Smooth muscle cell (in vitro differentiated cells): ENCODE data around the gene PCDHB6. TPM values are rescaled to one million over a fixed set of nuclear protein-coding genes. Genes with fewer than 3 reads are reported as not detected.
"Not testable (repeated sequence)": the region's sequence is repeated elsewhere in the genome, so short reads cannot be mapped to it uniquely, and the experiment has no call there.

Source experiments
- DNase-seq: peaks from one replicate; lab custom pipeline; 2025; ENCODE audit not compliant: unreplicated experiment; lab: John Stamatoyannopoulos, UW
- H2AFZ ChIP-seq: fragments of 200-600 bp; sonication (generic); 2 replicates; pipeline ENCODE4 v1.6.0; 2016; ENCODE audit warnings: antibody characterized with exemption, low read depth, mild to moderate bottlenecking
- H3F3A ChIP-seq: fragments of 200-600 bp; sonication (generic); 2 replicates; pipeline ENCODE4 v1.6.0; 2017; ENCODE audit warnings: antibody characterized with exemption, low read depth
- H3K27ac ChIP-seq: fragments of 200-600 bp; sonication (generic); 2 replicates; pipeline ENCODE4 v1.5.1; 2016; ENCODE audit warnings: low read depth, mild to moderate bottlenecking
- H3K27me3 ChIP-seq: fragments of 200-600 bp; sonication (generic); 2 replicates; pipeline ENCODE4 v1.6.1; 2016; ENCODE audit warnings: low read depth, mild to moderate bottlenecking
- H3K36me3 ChIP-seq: fragments of 200-600 bp; sonication (generic); 2 replicates; pipeline ENCODE4 v1.5.1; 2016; ENCODE audit warnings: low read depth
- H3K4me1 ChIP-seq: fragments of 200-600 bp; sonication (generic); 2 replicates; pipeline ENCODE4 v1.5.1; 2016; ENCODE audit warnings: low read depth
- H3K4me2 ChIP-seq: fragments of 200-600 bp; sonication (generic); 2 replicates; pipeline ENCODE4 v1.6.0; 2016; ENCODE audit warnings: mild to moderate bottlenecking
- H3K4me3 ChIP-seq: fragments of 200-600 bp; sonication (generic); 2 replicates; pipeline ENCODE4 v1.5.1; 2016; ENCODE audit warnings: mild to moderate bottlenecking
- H3K79me2 ChIP-seq: fragments of 200-600 bp; sonication (generic); 2 replicates; pipeline ENCODE4 v1.6.0; 2016; ENCODE audit warnings: low read depth, mild to moderate bottlenecking
- H3K9ac ChIP-seq: fragments of 200-600 bp; sonication (generic); 2 replicates; pipeline ENCODE4 v1.6.0; 2016; ENCODE audit warnings: low read depth
- H3K9me3 ChIP-seq: fragments of 200-600 bp; sonication (generic); replicated peaks from 2 replicates; pipeline ENCODE4 v1.5.1; 2016; ENCODE audit warnings: low read depth
- H4K20me1 ChIP-seq: fragments of 200-600 bp; sonication (generic); 2 replicates; pipeline ENCODE4 v1.6.0; 2016; ENCODE audit warnings: low read depth
- CTCF ChIP-seq: fragments of 200-600 bp; sonication (generic); IDR thresholded peaks from 2 replicates; pipeline ENCODE4 v1.5.1; 2017; ENCODE audit warnings: borderline replicate concordance, mild to moderate bottlenecking, antibody characterized with exemption; ENCODE audit not compliant: insufficient read depth, poor library complexity, severe bottlenecking
- WGBS: methylation state at CpG from one replicate; pipeline ENCODE4 v1.1.7; 2016; ENCODE audit warnings: low lambda C conversion rate; 5-methylcytosine and 5-hydroxymethylcytosine counted together
- polyA plus RNA-seq: library from polyadenylated mRNA; unstranded; fragments of >200 nt; fragmentation: Nextera tagmentation; extraction: Ambion mirVana; gene quantifications from 2 replicates; pipeline ENCODE4 v1.2.1, GENCODE V29; 2016
- total RNA-seq: library from RNA; depleted of rRNA; stranded (reverse); fragments of >200 nt; gene quantifications from 2 replicates; pipeline ENCODE4 v1.2.3, GENCODE V29; 2014

The PCDHB6 gene
- 0.58 and 0.94 TPM in 2 replicates for total RNA-seq
- polyA plus RNA-seq: 0.25 and 0.32 TPM in 2 replicates

- Histone ChIP-seq H4K20me1 (no peaks in the 10 kb centered on the region), H3K4me1 (no peaks in the 10 kb centered on the region), H3K4me2 (no peak within 1 kb of the TSS), H3K9me3 (peaks cover 14% of the 10 kb centered on the region), H3K27me3 (no peaks in the 10 kb centered on the region), H2AFZ (no peak within 1 kb of the TSS), H3K27ac (no peak within 1 kb of the TSS), H3K4me3 (no peak within 1 kb of the TSS), H3K9ac (no peak within 1 kb of the TSS), H3K79me2 (no peaks in the 10 kb centered on the region), H3K36me3 (no peaks in the 10 kb centered on the region), H3F3A (no peaks in the 10 kb centered on the region)
- WGBS: 74% methylated on average over 18 of the region's 18 CpGs
- TF ChIP-seq CTCF: no peak
- DNase-seq: no peak
These were observed at the start of gene PCDHB6 for GRCh38 chr5:141149812-141150211. TSS of gene PCDHB6 (plus strand) at chr5:141150057. CDS start at chr5:141150258, 201 bp downstream.

- no peak within 1 kb of the TSS for H3K9ac ChIP-seq
- 72% methylated on average over 19 of the region's 19 CpGs for WGBS
- no peaks in the 10 kb centered on the region for H3F3A ChIP-seq
- H3K4me3 ChIP-seq: no peak within 1 kb of the TSS
- no peaks in the 10 kb centered on the region for H4K20me1 ChIP-seq
- no peaks in the 10 kb centered on the region for H3K4me1 ChIP-seq
- no peak for DNase-seq
- peak; percentile 18 for TF ChIP-seq CTCF
- H3K79me2 ChIP-seq: peaks cover 31% of the 10 kb centered on the region
- no peak within 1 kb of the TSS for H3K4me2 ChIP-seq
- no peaks in the 10 kb centered on the region for H3K27me3 ChIP-seq
- H3K9me3 ChIP-seq: peaks cover 23% of the 10 kb centered on the region
- H3K27ac ChIP-seq: no peak within 1 kb of the TSS
- H2AFZ ChIP-seq: no peak within 1 kb of the TSS
- peaks cover 38% of the 10 kb centered on the region for H3K36me3 ChIP-seq
These were observed 49.5 kb upstream of the PCDHB6 start, which contains the start of gene PCDHB3 for GRCh38 chr5:141100243-141100805. TSS of gene PCDHB3 (plus strand) at chr5:141100473. CDS start at chr5:141100650, 177 bp downstream.

GRCh38 chr5:141101059-141101458 is 48.8 kb upstream of the PCDHB6 start:
- H2AFZ ChIP-seq: no peak overlapping the region
- H4K20me1 ChIP-seq: no peaks in the 10 kb centered on the region
- WGBS: 93% methylated on average over 19 of the region's 20 CpGs
- peaks cover 23% of the 10 kb centered on the region for H3K9me3 ChIP-seq
- TF ChIP-seq CTCF: no peak
- H3K79me2 ChIP-seq: peaks cover 26% of the 10 kb centered on the region
- no peaks in the 10 kb centered on the region for H3K4me1 ChIP-seq
- H3K27me3 ChIP-seq: no peaks in the 10 kb centered on the region
- H3K27ac ChIP-seq: no peak overlapping the region
- H3K4me2 ChIP-seq: no peak overlapping the region
- no peaks in the 10 kb centered on the region for H3F3A ChIP-seq
- no peak for DNase-seq
- H3K4me3 ChIP-seq: no peak overlapping the region
- peaks cover 38% of the 10 kb centered on the region for H3K36me3 ChIP-seq
- H3K9ac ChIP-seq: no peak overlapping the region

- H3K79me2 ChIP-seq: peaks cover 25% of the 10 kb centered on the region
- H2AFZ ChIP-seq, H3K27ac ChIP-seq, H3K9ac ChIP-seq, H3F3A ChIP-seq, H3K4me2 ChIP-seq, DNase-seq, H3K27me3 ChIP-seq, H3K4me3 ChIP-seq, H4K20me1 ChIP-seq, H3K4me1 ChIP-seq: not testable (repeated sequence)
- 99% methylated on average over 21 of the region's 39 CpGs for WGBS
- H3K36me3 ChIP-seq: peaks cover 36% of the 10 kb centered on the region
- H3K9me3 ChIP-seq: peaks cover 22% of the 10 kb centered on the region
These were observed 47.8 kb upstream of the PCDHB6 start for GRCh38 chr5:141102070-141102469.

- DNase-seq, H3K9ac ChIP-seq, H2AFZ ChIP-seq, H3K4me2 ChIP-seq, H3K27ac ChIP-seq, H3K4me3 ChIP-seq, H3K4me1 ChIP-seq, H3K27me3 ChIP-seq, H4K20me1 ChIP-seq, H3F3A ChIP-seq: not testable (repeated sequence)
- H3K9me3 ChIP-seq: peaks cover 18% of the 10 kb centered on the region
- H3K79me2 ChIP-seq: peaks cover 21% of the 10 kb centered on the region
- H3K36me3 ChIP-seq: peaks cover 32% of the 10 kb centered on the region
- WGBS: 99% methylated on average over 29 of the region's 38 CpGs
These were observed 47.4 kb upstream of the PCDHB6 start for GRCh38 chr5:141102471-141102870.
